Natural killer cell treated with Interleukin-12 subunit alpha and Interleukin-12 subunit beta and Interleukin-15 and Interleukin-18, amount 100 ng/mL, for 72 hours (primary cell): ENCODE results near the gene COX19. TPM values are rescaled to one million over a fixed set of nuclear protein-coding genes. Genes with fewer than 3 reads are reported as not detected.

Experiments
- ATAC-seq, 2 donors: fragments of 150-1000 bp; cut with Tn5 transposase in 1 of 2; sonication (Bioruptor Pico), chemical (Tn5 transposase) in 1 of 2; 2 replicates each; pipeline ENCODE4 v1.10.0; 2021
- DNase-seq: peaks from one replicate; pipeline ENCODE4 v3.0.0; 2022; ENCODE audit warnings: low spot score
- H3K27ac Mint-ChIP-seq, 2 donors: 1 replicate in 1 of 2; 2 replicates in 1 of 2; pipeline ENCODE4 v1.8.0; 2022; ENCODE audit warnings: mixed read lengths in 2 of 2, mild to moderate bottlenecking in 1 of 2, moderate library complexity in 1 of 2
- H3K27me3 Mint-ChIP-seq, 2 donors: 1 replicate in 1 of 2; 2 replicates in 1 of 2; pipeline ENCODE4 v1.8.0; 2022; ENCODE audit warnings: mixed read lengths in 2 of 2
- H3K36me3 Mint-ChIP-seq: one replicate; pipeline ENCODE4 v1.8.0; 2022; ENCODE audit warnings: mixed read lengths
- H3K4me1 Mint-ChIP-seq, 2 donors: 1 replicate in 1 of 2; 2 replicates in 1 of 2; pipeline ENCODE4 v1.8.0; 2022; ENCODE audit warnings: low read depth in 2 of 2, mixed read lengths in 2 of 2, mild to moderate bottlenecking in 1 of 2
- H3K4me3 Mint-ChIP-seq: one replicate; pipeline ENCODE4 v1.8.0; 2022; ENCODE audit warnings: mixed read lengths
- H3K9me3 Mint-ChIP-seq: 2 replicates; pipeline ENCODE4 v1.8.0; 2022; ENCODE audit warnings: mixed read lengths
- total RNA-seq, 2 donors: library from RNA; stranded (reverse); gene quantifications; one replicate each; pipeline ENCODE4 v1.2.3, GENCODE V29; 2022

The COX19 gene
- total RNA-seq, 2 donors from 2014 or later: 17.2 to 19.9 TPM

DNA sequence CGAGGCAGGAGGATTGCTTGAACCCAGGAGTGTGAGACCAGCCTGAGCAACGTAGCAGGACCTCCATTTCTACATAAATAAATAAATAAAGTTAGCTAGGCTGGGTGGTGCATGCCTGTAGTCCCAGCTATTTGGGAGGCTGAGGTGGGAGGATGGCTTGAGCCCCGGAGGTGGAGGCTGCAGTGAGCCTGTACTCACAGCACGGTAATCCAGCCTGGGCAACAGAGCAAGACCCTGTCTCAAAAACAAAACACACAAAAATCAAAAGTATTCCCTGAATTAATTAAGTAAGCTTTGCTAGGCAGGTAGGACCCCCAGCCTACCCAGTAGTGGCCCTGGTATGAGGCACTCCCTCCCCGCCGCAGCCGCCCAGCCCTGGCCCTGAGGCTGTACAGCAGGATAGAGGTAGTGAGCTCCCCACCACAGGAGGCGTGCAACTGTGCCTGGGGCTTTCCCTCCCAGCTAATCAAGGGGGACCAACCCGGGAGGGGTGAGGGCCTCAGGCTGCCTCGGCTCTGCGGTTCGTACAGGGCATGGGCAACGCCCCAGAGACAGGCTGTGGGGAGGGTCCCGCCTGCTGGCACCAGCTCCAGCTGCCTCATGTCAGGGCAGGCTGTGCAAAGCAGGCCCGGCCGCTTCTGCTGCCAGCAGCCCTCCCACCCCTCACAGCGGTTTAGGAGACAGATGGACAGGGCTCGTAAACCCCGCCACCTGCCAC, 6.6 kb upstream of the COX19 start:
- DNase-seq (no peak), ATAC-seq (no peak)
- Mint-ChIP-seq H3K4me3 (no peak overlapping the region), H3K27ac (no peak overlapping the region), H3K4me1 (no peaks in the 10 kb centered on the region), H3K27me3 (no peaks in the 10 kb centered on the region), H3K9me3 (no peaks in the 10 kb centered on the region), H3K36me3 (no peaks in the 10 kb centered on the region)

GRCh38 chr7:979886-980571, 4.7 kb upstream of the COX19 start:
- H3K27me3 Mint-ChIP-seq: no peaks in the 10 kb centered on the region
- no peak for ATAC-seq

DNA sequence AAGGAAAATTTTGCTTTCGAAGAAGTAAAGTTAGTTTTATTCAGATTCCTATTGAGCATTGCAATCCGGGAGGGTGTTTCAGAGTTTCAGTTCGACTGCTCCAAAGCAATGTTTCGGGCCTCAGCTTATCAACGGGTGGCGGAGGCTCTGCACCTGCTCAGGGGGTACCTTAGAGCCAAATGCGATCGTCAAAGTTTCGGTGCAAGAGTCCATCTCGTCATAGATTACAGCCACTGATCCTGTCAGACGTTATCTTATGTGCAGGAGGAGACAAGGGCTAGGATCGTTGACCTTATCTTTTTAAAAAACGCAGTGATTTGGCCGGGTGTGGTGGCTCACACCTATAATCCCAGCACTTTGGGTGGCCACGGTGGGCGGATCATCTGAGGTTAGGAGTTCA, 3.8 kb upstream of the COX19 start:
- no peak for ATAC-seq
- H3K27me3 Mint-ChIP-seq: no peaks in the 10 kb centered on the region
- no peak for DNase-seq
- no peak overlapping the region for H3K27ac Mint-ChIP-seq
- H3K4me1 Mint-ChIP-seq: peaks cover 5% of the 10 kb centered on the region in 2 donors
- no peaks in the 10 kb centered on the region for H3K9me3 Mint-ChIP-seq
- no peak overlapping the region for H3K4me3 Mint-ChIP-seq
- no peaks in the 10 kb centered on the region for H3K36me3 Mint-ChIP-seq

More at GRCh38 chr7:979886-980571, 4.7 kb upstream of the COX19 start:
- DNase-seq: no peak
- H3K9me3 Mint-ChIP-seq: no peaks in the 10 kb centered on the region
- no peaks in the 10 kb centered on the region for H3K4me1 Mint-ChIP-seq
- no peaks in the 10 kb centered on the region for H3K36me3 Mint-ChIP-seq
- no peak overlapping the region for H3K4me3 Mint-ChIP-seq
- H3K27ac Mint-ChIP-seq: no peak overlapping the region

DNA sequence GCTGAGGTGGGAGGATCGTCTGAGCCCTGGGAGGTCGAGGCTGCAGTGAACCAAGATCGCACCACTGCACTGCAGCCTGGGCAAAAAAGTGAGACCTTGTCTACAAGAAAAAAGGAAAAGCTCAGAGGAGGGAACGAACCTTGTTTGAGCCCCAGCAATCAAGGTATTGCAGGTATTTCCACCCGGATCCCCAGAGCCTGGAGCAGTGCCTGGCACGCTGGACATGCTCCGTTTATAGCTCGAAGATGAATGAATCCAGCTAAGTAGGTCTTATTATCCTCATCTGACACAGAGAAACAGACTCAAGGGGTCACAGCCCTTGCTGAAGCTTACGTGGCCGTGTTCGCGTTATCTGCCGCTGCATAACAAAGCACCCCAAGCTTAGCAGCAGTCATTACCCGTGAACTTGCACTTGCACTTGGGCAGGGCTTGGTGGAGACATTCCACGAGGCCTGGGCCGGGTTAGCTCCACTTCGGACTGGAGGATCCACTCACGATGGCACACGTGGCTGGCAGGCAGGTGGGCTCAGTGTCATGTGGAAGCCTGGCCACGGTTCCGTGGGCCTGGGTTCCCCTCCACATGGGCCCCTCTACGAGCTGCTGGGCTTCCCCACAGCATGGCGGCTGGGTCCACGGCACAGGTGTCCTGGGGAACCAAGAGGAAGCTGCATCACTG, 3.2 kb upstream of the COX19 start:
- Mint-ChIP-seq H3K4me3 (no peak overlapping the region), H3K9me3 (no peaks in the 10 kb centered on the region), H3K27me3 (no peaks in the 10 kb centered on the region), H3K4me1 (peaks cover 5% of the 10 kb centered on the region in 2 donors), H3K27ac (no peak overlapping the region), H3K36me3 (no peaks in the 10 kb centered on the region)
- no peak for DNase-seq
- ATAC-seq: no peak

DNA sequence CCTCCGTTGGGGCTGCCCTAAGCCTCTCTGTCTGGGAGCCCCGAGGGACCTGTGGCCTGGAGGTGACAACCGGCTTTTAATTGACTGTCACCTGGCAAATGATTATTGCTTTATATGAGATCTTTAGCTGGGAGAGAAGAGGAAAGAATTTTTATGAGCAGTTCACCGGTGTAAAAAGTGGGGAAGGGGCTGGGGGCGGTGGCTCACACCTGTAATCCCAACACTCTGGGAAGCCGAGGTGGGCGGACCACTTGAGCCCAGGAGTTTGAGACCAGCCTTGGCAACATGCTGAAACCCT, 2.6 kb upstream of the COX19 start:
- Mint-ChIP-seq H3K27me3 (no peaks in the 10 kb centered on the region), H3K4me3 (no peak overlapping the region), H3K9me3 (no peaks in the 10 kb centered on the region), H3K4me1 (peaks cover 5% of the 10 kb centered on the region in 2 donors), H3K27ac (no peak overlapping the region), H3K36me3 (no peaks in the 10 kb centered on the region)
- no peak for ATAC-seq
- no peak for DNase-seq

DNA sequence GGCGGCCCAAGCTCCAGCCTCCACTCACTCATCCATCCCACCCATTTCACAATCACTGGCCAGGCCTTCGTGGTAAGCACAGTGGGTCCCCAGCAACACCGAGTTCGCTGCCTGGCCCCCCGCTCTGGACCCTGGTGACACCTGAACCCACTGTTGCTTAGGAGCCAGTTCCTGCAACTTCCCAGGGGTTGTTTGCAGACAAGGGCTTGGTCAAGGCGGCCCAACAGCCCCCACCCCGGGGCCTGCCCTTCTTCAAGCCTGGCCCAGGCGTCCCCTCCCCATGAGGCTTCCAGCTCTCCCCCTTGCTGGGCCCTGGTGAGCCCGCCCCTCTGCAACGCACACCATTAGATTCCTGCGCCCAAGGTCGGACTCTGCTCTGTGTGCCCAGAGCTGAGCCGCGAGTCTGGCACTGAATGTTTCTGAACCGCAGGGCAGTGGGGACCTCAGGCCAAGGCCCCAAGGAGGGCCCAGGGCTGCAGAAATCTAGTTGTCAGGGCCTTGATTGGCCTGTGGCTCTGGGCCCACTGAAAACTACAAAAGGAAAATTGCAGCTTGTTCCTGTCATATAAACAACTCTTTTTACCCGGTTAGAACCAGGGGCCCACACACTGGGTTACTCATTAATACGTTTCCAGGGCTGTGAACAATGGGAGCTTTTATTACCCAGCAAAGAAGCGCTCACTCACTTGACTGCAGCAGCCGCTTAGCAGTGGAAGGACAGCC, 2.1 kb upstream of the COX19 start:
- H3K4me1 Mint-ChIP-seq: peaks cover 5 to 8% of the 10 kb centered on the region in 2 donors
- no peak overlapping the region for H3K27ac Mint-ChIP-seq
- H3K36me3 Mint-ChIP-seq: no peaks in the 10 kb centered on the region
- H3K9me3 Mint-ChIP-seq: no peaks in the 10 kb centered on the region
- DNase-seq (no peak), ATAC-seq (no peak)
- H3K27me3 Mint-ChIP-seq: no peaks in the 10 kb centered on the region
- no peak overlapping the region for H3K4me3 Mint-ChIP-seq

DNA sequence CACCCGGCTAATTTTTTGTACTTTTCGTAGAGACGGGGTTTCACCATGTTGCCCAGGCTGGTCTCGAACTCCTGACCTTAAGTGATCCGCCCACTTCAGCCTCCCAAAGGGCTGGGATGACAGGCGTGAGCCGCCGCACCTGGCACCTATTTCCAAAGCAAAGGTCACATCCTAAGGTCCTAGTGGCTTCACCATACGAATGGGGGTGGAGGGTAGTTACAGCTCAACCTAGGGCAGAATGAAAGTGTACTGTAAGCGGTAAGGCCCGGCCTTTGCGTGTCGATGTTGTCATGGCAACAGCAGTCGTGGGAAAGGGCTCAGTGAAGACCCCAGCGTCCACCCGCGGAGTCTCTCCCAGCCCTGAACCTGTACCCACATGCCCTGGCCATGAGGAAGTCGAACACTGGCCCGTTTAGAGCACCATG, 1.6 kb upstream of the COX19 start:
- no peak overlapping the region for H3K4me3 Mint-ChIP-seq
- peak overlapping the region in 1 of 2 donors; percentile 26 for H3K27ac Mint-ChIP-seq
- no peaks in the 10 kb centered on the region for H3K27me3 Mint-ChIP-seq
- DNase-seq (no peak), ATAC-seq (no peak)
- no peaks in the 10 kb centered on the region for H3K36me3 Mint-ChIP-seq
- no peaks in the 10 kb centered on the region for H3K9me3 Mint-ChIP-seq
- peaks cover 9 to 12% of the 10 kb centered on the region in 2 donors for H3K4me1 Mint-ChIP-seq

GRCh38 chr7:975702-976473, 539 bp upstream of the COX19 start:
- ATAC-seq: no peak
- no peak for DNase-seq
- no peaks in the 10 kb centered on the region for H3K9me3 Mint-ChIP-seq
- H3K4me1 Mint-ChIP-seq: peaks cover 15 to 18% of the 10 kb centered on the region in 2 donors
- peaks cover 5% of the 10 kb centered on the region for H3K36me3 Mint-ChIP-seq
- peak overlapping the region; percentile 81 to 93 for H3K27ac Mint-ChIP-seq
- H3K4me3 Mint-ChIP-seq: peak overlapping the region; percentile 95
- no peaks in the 10 kb centered on the region for H3K27me3 Mint-ChIP-seq

GRCh38 chr7:974172-974571, 1.2 kb downstream of the COX19 start:
- H3K27ac Mint-ChIP-seq: peak overlapping the region; percentile 81 to 93
- no peaks in the 10 kb centered on the region for H3K27me3 Mint-ChIP-seq
- no peak for ATAC-seq
- peaks cover 6% of the 10 kb centered on the region for H3K36me3 Mint-ChIP-seq
- peaks cover 17 to 19% of the 10 kb centered on the region in 2 donors for H3K4me1 Mint-ChIP-seq
- H3K9me3 Mint-ChIP-seq: no peaks in the 10 kb centered on the region
- DNase-seq: no peak
- H3K4me3 Mint-ChIP-seq: peak overlapping the region; percentile 95

DNA sequence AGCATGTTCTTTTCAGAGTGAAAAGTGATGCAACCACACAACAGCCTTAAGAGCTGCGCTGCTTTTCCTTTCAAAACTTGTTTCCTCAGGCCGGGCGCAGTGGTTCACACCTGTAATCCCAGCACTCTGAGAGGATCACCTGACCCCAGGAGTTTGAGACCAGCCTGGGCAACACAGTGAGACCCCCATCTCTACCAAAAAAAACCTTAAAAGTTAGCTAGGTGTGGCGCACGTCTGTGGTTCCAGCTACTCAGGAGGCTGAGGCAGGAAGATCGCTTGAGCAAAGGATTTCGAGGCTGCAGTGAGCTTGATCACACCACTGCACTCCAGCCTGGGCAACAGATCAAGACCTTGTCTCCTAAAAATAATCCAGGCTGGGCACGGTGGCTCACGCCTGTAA, 2.0 kb downstream of the COX19 start:
- Mint-ChIP-seq H3K4me3 (peak overlapping the region; percentile 49), H3K4me1 (peaks cover 17 to 19% of the 10 kb centered on the region in 2 donors), H3K27ac (no peak overlapping the region), H3K27me3 (no peaks in the 10 kb centered on the region), H3K9me3 (no peaks in the 10 kb centered on the region), H3K36me3 (peaks cover 6% of the 10 kb centered on the region)
- ATAC-seq (no peak), DNase-seq (no peak)

- Mint-ChIP-seq H3K27me3 (no peaks in the 10 kb centered on the region), H3K9me3 (no peaks in the 10 kb centered on the region), H3K4me1 (peaks cover 17 to 19% of the 10 kb centered on the region in 2 donors), H3K27ac (no peak overlapping the region), H3K36me3 (peaks cover 6% of the 10 kb centered on the region), H3K4me3 (peak overlapping the region; percentile 49)
- DNase-seq: no peak
- ATAC-seq: no peak
Measured at GRCh38 chr7:972676-973309, 2.6 kb downstream of the COX19 start.

DNA sequence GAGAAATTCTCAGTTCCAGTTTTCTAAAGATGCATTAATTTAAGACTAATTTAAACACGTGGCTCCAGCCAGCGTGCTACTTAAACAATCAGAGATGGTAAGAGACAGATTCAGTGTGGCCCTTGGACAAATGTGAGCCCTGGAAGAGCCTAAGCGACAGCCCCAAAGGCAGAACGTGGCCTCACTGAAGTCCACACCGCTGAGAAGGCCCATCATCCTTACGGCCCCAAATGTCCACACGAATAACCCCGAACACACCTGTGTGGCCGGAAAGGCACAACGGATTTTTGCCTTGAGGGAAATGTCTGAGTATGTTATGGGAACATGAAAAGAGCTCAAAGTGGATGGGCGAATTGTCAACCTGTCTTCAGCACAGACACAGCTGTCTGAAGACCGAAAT, 3.2 kb downstream of the COX19 start:
- H3K4me1 Mint-ChIP-seq: peaks cover 17 to 19% of the 10 kb centered on the region in 2 donors
- H3K4me3 Mint-ChIP-seq: no peak overlapping the region
- H3K27ac Mint-ChIP-seq: no peak overlapping the region
- DNase-seq: no peak
- no peaks in the 10 kb centered on the region for H3K9me3 Mint-ChIP-seq
- no peak for ATAC-seq
- H3K27me3 Mint-ChIP-seq: no peaks in the 10 kb centered on the region
- peaks cover 6% of the 10 kb centered on the region for H3K36me3 Mint-ChIP-seq

DNA sequence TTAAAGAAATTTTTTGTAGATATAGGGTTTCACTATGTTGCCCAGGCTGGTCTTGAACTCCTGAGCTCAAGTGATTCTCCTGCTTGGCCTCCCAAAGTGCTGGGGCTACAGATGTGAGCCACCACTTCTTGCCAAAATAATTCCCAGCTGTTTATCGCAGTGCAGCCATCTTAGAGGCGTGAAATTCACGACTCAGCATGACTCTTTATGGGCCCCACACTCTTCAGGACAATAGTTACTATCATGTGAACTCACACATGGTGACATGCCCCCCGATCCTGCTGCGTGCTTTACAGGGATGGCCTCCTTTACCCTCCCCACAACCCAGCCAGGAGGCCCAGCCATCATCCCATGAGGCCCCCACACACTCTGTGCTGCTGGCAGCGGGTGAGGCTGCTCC, 4.6 kb downstream of the COX19 start:
- peaks cover 10% of the 10 kb centered on the region for H3K36me3 Mint-ChIP-seq
- no peaks in the 10 kb centered on the region for H3K27me3 Mint-ChIP-seq
- no peak for DNase-seq
- no peak for ATAC-seq
- no peak overlapping the region for H3K4me3 Mint-ChIP-seq
- H3K9me3 Mint-ChIP-seq: no peaks in the 10 kb centered on the region
- peaks cover 23 to 25% of the 10 kb centered on the region in 2 donors for H3K4me1 Mint-ChIP-seq
- no peak overlapping the region for H3K27ac Mint-ChIP-seq
